ENCODE data around the gene CNKSR3. TPM values are rescaled to one million over a fixed set of nuclear protein-coding genes. Genes with fewer than 3 reads are reported as not detected.

CNKSR3 gene
- total RNA-seq, 3 donors from 2014 or later, result 0.08 to 1.3 (median 0.29) TPM

DNA sequence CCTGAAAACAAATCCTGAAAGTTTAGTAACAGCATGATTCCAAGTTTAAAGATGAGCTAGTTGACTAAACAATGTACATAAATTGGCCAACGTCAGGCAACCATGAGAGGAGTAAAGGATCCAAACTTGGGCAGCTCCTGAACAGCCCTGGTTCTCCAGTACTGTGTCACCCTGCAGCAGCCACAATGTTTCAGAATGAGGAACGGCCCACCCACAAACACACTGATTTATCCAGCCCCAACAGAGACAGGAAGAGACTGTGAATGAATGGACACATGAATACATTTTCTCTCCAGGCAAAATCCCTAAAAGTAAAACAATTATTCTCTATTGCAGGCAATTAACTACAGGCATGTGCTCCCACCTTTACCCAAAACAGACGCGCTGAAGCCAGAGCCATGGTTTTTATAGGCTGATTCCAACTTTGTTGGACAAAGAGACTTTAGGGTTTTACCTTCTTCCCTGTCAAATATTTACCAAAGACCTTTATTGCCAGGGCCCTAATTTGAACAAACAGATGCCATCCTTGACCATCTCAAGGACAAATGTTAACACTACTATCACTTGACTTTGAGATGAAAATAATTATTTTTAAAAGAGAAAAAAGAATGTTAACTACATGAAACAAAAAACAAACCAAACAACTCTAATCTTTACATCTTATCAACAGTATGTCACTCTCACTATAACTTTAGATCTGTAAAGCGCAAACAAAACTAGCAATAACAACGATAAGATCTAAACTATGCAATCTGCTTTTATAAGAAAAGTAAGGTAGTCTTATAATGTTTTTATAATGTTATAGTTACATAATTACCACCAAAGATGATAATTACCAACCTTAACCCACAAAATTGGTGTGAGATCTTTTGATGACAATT is 22.9 kb downstream of the CNKSR3 start:
- H3K36me3 Mint-ChIP-seq (ENCODE audit: insufficient read depth), result no peaks in the 10 kb centered on the region

DNA sequence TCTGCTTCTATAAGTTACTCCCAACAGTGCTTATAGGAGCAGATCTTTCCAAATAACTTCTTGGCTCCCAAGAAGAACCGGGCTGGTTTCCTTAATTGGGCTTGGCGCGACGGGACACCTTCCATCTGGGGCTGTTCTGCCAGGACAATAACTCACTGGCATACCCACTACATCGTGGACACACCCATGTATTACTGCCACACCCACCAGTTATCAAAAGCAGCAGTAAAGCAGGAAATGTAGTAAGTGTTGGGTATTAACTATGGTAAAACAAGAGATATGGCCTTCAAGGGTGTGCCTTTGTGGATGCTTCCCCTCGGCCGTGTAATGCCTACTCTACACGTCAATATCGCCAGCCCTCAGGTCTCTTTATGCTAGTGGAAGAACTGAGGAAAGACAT is 24.7 kb downstream of the CNKSR3 start:
- no peak for DNase-seq
- Mint-ChIP-seq H3K36me3 (ENCODE audit: insufficient read depth) (no peaks in the 10 kb centered on the region), H3K9me3 (no peaks in the 10 kb centered on the region), H3K27me3 (ENCODE audit: low read depth) (peaks cover 3% of the 10 kb centered on the region), H3K4me1 (ENCODE audit: low read depth) (no peaks in the 10 kb centered on the region), H3K4me3 (no peak overlapping the region)
- ATAC-seq, result no peak

More for the DNA sequence above, 22.9 kb downstream of the CNKSR3 start:
- ATAC-seq (no peak), DNase-seq (no peak)
- Mint-ChIP-seq H3K4me1 (ENCODE audit: low read depth) (no peaks in the 10 kb centered on the region), H3K27me3 (ENCODE audit: low read depth) (peaks cover 3% of the 10 kb centered on the region), H3K9me3 (no peaks in the 10 kb centered on the region), H3K4me3 (no peak overlapping the region)

GRCh38 chr6:154484942-154485341 is 25.5 kb downstream of the CNKSR3 start:
- H3K36me3 Mint-ChIP-seq (ENCODE audit: insufficient read depth), result no peaks in the 10 kb centered on the region
- no peak overlapping the region for H3K4me3 Mint-ChIP-seq
- DNase-seq (no peak), ATAC-seq (no peak)
- peaks cover 1% of the 10 kb centered on the region for H3K27me3 Mint-ChIP-seq (ENCODE audit: low read depth)
- no peaks in the 10 kb centered on the region for H3K4me1 Mint-ChIP-seq (ENCODE audit: low read depth)
- H3K9me3 Mint-ChIP-seq, result no peaks in the 10 kb centered on the region

DNA sequence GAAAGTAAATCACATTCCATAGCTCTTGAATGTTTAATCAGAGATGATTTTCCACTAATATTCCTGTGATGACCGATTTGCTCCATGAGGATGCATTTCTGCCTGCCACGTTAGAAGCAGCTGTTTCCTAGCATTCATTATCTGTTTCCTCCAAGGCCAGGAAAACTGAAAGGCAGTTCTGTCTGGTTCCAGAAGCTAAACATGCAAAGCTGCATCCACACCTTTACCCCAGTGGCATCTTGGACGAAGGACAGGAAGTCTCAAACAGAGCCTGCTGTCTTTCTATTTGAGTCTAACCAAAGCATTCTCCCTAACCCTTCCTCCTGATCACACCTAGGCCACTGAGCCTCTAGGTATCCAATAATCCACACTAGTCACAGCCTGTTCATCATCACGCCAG is 27.6 kb downstream of the CNKSR3 start:
- ATAC-seq (no peak), DNase-seq (no peak)
- no peaks in the 10 kb centered on the region for H3K9me3 Mint-ChIP-seq
- no peaks in the 10 kb centered on the region for H3K4me1 Mint-ChIP-seq (ENCODE audit: low read depth)
- H3K27me3 Mint-ChIP-seq (ENCODE audit: low read depth), result no peaks in the 10 kb centered on the region
- no peak overlapping the region for H3K4me3 Mint-ChIP-seq
- H3K36me3 Mint-ChIP-seq (ENCODE audit: insufficient read depth), result no peaks in the 10 kb centered on the region

GRCh38 chr6:154481521-154482013 is 28.9 kb downstream of the CNKSR3 start:
- no peaks in the 10 kb centered on the region for H3K9me3 Mint-ChIP-seq
- no peaks in the 10 kb centered on the region for H3K4me1 Mint-ChIP-seq (ENCODE audit: low read depth)
- no peak for ATAC-seq
- no peak for DNase-seq
- H3K27me3 Mint-ChIP-seq (ENCODE audit: low read depth), result no peaks in the 10 kb centered on the region
- no peak overlapping the region for H3K4me3 Mint-ChIP-seq
- no peaks in the 10 kb centered on the region for H3K36me3 Mint-ChIP-seq (ENCODE audit: insufficient read depth)

DNA sequence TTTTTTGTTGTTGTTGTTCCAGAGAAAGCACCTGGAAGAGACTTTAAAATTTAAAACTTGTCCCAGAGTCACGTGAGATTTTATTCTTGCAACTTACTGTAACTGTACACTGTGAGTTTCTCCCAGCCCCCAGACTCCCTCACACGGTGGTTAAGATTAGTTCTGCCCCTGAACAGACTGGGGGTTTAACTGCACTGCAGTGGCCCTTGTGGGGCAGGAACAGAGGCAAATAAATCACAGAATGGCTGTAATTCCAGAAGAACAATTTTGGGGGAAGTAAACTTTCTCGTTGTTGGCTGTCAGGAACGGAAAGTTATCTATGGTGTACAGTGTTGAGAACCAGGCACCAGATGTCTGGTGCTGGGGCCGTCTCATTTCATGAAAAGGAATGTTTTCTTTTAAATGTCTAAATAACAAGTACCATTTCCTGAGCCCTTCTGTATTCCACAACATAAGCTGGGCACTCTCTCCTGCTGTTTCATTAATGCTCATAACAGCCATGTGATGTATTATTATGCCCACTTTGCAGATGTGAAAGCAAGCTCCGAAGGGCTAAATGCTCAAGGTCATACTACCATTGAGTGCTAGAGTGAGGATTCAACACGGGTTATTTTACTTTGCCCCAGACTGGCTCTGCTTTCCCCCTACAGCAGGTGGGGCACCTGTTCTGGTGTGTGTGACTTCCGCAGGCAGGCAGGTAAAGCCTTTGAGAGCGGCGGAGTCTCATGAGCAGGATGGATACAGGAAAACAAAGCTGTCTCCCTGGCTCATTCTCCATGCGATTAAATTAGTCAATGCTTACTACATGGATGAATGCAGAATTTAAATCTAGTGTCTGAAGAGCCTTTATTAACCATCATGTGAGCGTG is 30.5 kb downstream of the CNKSR3 start:
- no peaks in the 10 kb centered on the region for H3K36me3 Mint-ChIP-seq (ENCODE audit: insufficient read depth)
- no peaks in the 10 kb centered on the region for H3K27me3 Mint-ChIP-seq (ENCODE audit: low read depth)
- H3K4me3 Mint-ChIP-seq, result no peak overlapping the region
- no peak for ATAC-seq
- DNase-seq, result no peak
- H3K9me3 Mint-ChIP-seq, result no peaks in the 10 kb centered on the region
- H3K4me1 Mint-ChIP-seq (ENCODE audit: low read depth), result no peaks in the 10 kb centered on the region

GRCh38 chr6:154479351-154479769 is 31.1 kb downstream of the CNKSR3 start:
- ATAC-seq, result no peak
- no peak for DNase-seq
- Mint-ChIP-seq H3K4me3 (no peak overlapping the region), H3K27me3 (ENCODE audit: low read depth) (no peaks in the 10 kb centered on the region), H3K4me1 (ENCODE audit: low read depth) (no peaks in the 10 kb centered on the region), H3K36me3 (ENCODE audit: insufficient read depth) (no peaks in the 10 kb centered on the region), H3K9me3 (no peaks in the 10 kb centered on the region)

DNA sequence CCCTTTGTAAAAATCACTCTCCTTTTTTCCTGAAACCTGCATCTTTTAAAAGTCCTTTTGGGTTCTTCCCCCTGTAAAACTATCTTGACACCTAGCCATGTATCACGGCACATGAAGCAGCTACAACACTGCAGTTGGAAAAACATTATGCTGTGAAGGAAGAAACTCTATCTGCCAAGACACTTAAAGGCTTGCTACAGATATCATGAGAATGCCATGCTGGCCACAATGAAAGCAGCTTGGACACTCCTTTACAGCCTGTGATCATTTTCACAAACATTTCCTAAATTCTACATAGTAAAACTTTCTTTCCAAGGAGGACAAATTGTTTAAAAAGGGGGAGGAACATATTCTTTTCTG is 31.8 kb downstream of the CNKSR3 start:
- no peaks in the 10 kb centered on the region for H3K9me3 Mint-ChIP-seq

GRCh38 chr6:154478021-154478700 is 32.3 kb downstream of the CNKSR3 start:
- Mint-ChIP-seq H3K9me3 (no peaks in the 10 kb centered on the region), H3K4me1 (ENCODE audit: low read depth) (no peaks in the 10 kb centered on the region), H3K4me3 (no peak overlapping the region), H3K36me3 (ENCODE audit: insufficient read depth) (no peaks in the 10 kb centered on the region), H3K27me3 (ENCODE audit: low read depth) (no peaks in the 10 kb centered on the region)
- DNase-seq, result no peak
- no peak for ATAC-seq

More for the DNA sequence above, 31.8 kb downstream of the CNKSR3 start:
- H3K36me3 Mint-ChIP-seq (ENCODE audit: insufficient read depth), result no peaks in the 10 kb centered on the region
- H3K4me3 Mint-ChIP-seq, result no peak overlapping the region
- H3K27me3 Mint-ChIP-seq (ENCODE audit: low read depth), result no peaks in the 10 kb centered on the region
- no peak for DNase-seq
- no peaks in the 10 kb centered on the region for H3K4me1 Mint-ChIP-seq (ENCODE audit: low read depth)
- no peak for ATAC-seq

GRCh38 chr6:154476494-154476893 is 34.0 kb downstream of the CNKSR3 start:
- Mint-ChIP-seq H3K9me3 (no peaks in the 10 kb centered on the region), H3K27me3 (ENCODE audit: low read depth) (no peaks in the 10 kb centered on the region), H3K4me3 (no peak overlapping the region), H3K4me1 (ENCODE audit: low read depth) (no peaks in the 10 kb centered on the region), H3K36me3 (ENCODE audit: insufficient read depth) (no peaks in the 10 kb centered on the region)
- ATAC-seq, result no peak
- no peak for DNase-seq

DNA sequence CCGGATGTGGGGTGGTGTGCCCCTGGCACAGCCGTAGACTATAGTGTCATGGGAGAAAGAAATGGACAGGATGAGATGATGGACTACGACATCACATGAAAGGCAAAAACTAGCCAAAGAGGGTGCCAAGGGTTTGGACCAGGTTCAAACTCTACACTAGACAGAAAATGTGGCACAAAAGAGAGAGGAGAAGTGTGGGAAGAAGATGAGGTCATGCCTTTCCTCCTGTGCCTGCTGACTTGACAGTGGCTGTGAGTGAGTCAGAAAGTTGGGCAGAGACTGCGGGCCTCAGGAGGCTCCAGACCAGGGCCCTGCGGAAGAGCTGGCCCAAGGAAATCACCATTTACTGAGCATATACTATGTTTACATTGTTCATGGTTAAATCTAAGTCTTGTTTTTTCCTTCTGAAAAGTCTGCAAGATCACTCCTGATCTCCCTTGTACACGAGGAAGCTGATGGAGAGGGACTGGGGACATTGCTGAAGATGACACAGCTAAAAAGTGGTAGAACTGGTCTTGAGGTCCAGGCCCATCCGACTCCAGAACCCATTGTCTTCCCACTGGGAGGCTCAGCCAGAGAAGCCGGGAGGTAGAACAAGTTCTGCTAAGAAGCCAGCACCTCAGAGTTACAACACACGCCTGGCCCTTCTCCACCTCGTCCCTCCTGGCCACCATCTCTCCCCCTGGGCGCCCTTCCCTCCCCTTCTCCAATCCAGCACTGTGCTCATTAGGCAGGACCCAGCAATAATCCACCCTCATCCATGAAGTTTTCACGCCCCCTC is 35.6 kb downstream of the CNKSR3 start:
- no peaks in the 10 kb centered on the region for H3K27me3 Mint-ChIP-seq (ENCODE audit: low read depth)
- DNase-seq, result no peak
- no peak for ATAC-seq
- no peaks in the 10 kb centered on the region for H3K4me1 Mint-ChIP-seq (ENCODE audit: low read depth)
- no peak overlapping the region for H3K4me3 Mint-ChIP-seq
- no peaks in the 10 kb centered on the region for H3K36me3 Mint-ChIP-seq (ENCODE audit: insufficient read depth)
- peaks cover 5% of the 10 kb centered on the region for H3K9me3 Mint-ChIP-seq

DNA sequence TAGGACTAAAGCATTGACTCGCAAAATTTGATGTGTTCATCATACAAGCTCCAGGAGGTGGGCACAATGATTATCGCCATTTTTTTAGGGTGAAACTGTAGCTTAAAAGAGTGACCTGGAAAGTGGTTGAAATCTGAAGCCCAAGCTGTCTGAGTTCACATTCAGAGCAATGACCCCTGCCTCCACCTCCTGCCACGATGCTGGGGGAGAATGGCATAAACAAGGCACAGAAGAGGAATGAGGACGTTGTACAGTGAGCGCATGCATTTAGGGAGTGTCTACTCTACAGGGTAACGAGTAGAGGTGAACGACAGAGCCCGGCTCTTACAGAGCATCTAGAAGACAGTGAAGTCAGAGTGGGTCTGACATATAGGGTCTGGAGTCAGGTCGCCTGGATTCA is 37.2 kb downstream of the CNKSR3 start:
- no peak for ATAC-seq
- no peak for DNase-seq
- no peaks in the 10 kb centered on the region for H3K27me3 Mint-ChIP-seq (ENCODE audit: low read depth)
- H3K4me3 Mint-ChIP-seq, result no peak overlapping the region
- no peaks in the 10 kb centered on the region for H3K36me3 Mint-ChIP-seq (ENCODE audit: insufficient read depth)
- no peaks in the 10 kb centered on the region for H3K4me1 Mint-ChIP-seq (ENCODE audit: low read depth)
- peaks cover 5% of the 10 kb centered on the region for H3K9me3 Mint-ChIP-seq

GRCh38 chr6:154471609-154472362 is 38.7 kb downstream of the CNKSR3 start:
- ATAC-seq (no peak), DNase-seq (no peak)
- no peak overlapping the region for H3K4me3 Mint-ChIP-seq
- H3K27me3 Mint-ChIP-seq (ENCODE audit: low read depth), result no peaks in the 10 kb centered on the region
- no peaks in the 10 kb centered on the region for H3K36me3 Mint-ChIP-seq (ENCODE audit: insufficient read depth)
- H3K9me3 Mint-ChIP-seq, result peaks cover 5% of the 10 kb centered on the region
- no peaks in the 10 kb centered on the region for H3K4me1 Mint-ChIP-seq (ENCODE audit: low read depth)
